ENCODE results near the gene SMC2. TPM values are rescaled to one million over a fixed set of nuclear protein-coding genes. Genes with fewer than 3 reads are reported as not detected.

SMC2 gene
- total RNA-seq, 2 donors from 2014 or later, result 32.3 to 32.5 TPM

DNA sequence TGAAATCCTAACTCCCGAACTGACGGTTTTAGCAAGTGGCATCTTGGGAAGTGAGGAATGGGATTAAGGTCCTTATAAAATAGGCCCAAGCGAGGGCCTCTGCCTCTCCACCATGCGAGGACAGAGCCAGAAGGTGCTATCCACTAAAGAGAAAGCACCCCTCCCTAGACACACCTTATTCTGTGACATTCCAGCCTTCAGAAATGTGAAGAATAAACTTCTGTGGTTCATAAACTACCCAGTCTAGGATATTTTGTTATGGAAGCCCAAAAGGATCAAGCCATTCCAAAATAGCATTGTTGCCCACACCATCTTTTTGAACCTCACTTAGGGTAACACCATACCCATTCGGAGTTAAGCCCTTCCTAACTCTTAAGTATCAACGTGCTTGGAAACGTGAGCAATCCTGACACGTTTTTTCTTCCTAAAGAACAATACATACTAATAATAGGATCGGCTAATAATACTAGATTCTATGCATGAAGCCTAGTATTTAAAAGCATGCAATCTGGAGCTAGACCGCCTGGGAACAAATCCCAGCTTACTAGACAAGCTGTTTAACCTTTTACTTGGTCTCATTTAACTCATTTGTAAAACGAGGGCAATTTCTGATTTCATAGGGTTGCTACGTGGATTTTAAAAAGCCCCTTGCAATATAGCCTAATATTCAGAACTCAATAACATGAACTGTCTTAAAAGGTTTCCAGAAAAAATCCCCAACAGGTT lies 1.1 kb upstream of the SMC2 start:
- Mint-ChIP-seq H3K4me3 (peak overlapping the region; percentile 98), H3K27me3 (ENCODE audit: insufficient read depth) (no peaks in the 10 kb centered on the region), H3K4me1 (peaks cover 8% of the 10 kb centered on the region), H3K27ac (peak overlapping the region; percentile 100), H3K36me3 (ENCODE audit: low read depth) (peaks cover 5% of the 10 kb centered on the region), H3K9me3 (no peaks in the 10 kb centered on the region)
- H3K4me3 ChIP-seq (ENCODE audit: low read length), result peak overlapping the region; percentile 92
- H3K9ac ChIP-seq (ENCODE audit: extremely low read depth, low read length, poor library complexity, severe bottlenecking), result peak overlapping the region; percentile 94
- H3K27me3 ChIP-seq (ENCODE audit: control insufficient read depth, insufficient read depth, low read length, poor library complexity, severe bottlenecking), result no peaks in the 10 kb centered on the region
- H3K9me3 ChIP-seq (ENCODE audit: control insufficient read depth, low read length), result no peaks in the 10 kb centered on the region
- peak overlapping the region; percentile 99 for H3K27ac ChIP-seq (ENCODE audit: low read depth, low read length)
- WGBS, 2 experiments (ENCODE audit: insufficient coverage in 1 of 2, insufficient read length in 1 of 2), result 44 to 55% methylated on average over 5 to 12 of the region's 12 CpGs
- no peaks in the 10 kb centered on the region for H3K36me3 ChIP-seq (ENCODE audit: control insufficient read depth, insufficient read depth, low read length)
- no peaks in the 10 kb centered on the region for H3K4me1 ChIP-seq (ENCODE audit: control insufficient read depth, insufficient read depth, low read length)
- TF ChIP-seq, protein P1, sequence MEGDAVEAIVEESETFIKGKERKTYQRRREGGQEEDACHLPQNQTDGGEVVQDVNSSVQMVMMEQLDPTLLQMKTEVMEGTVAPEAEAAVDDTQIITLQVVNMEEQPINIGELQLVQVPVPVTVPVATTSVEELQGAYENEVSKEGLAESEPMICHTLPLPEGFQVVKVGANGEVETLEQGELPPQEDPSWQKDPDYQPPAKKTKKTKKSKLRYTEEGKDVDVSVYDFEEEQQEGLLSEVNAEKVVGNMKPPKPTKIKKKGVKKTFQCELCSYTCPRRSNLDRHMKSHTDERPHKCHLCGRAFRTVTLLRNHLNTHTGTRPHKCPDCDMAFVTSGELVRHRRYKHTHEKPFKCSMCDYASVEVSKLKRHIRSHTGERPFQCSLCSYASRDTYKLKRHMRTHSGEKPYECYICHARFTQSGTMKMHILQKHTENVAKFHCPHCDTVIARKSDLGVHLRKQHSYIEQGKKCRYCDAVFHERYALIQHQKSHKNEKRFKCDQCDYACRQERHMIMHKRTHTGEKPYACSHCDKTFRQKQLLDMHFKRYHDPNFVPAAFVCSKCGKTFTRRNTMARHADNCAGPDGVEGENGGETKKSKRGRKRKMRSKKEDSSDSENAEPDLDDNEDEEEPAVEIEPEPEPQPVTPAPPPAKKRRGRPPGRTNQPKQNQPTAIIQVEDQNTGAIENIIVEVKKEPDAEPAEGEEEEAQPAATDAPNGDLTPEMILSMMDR (conservative IDR thresholded peaks at IDR 0.05), result no peak
- DNase-seq, result no peak

DNA sequence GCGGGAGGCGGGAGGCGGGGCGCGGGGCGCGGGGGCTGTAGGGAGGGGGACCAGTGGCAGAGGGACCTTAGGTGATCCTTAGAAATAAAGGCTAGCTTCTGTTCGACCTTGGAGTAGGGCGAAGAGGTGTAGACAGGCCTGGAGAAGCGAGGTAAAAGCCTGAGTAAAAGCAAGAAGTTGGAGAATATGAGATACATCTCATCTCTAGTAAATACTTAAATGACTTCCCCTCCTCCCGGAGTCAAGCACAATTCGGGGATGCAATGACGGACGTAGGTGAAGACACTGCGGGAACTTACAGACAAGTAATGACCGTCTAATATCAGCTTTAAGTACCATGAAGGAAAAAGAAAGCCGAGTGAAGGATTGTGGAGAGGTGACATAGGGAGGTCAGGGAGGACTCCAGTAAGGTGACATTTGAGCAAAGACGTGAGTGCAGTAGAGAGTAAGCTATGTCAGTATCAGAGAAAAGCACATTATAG lies 466 bp downstream of the SMC2 start:
- no peaks in the 10 kb centered on the region for H3K27me3 ChIP-seq (ENCODE audit: control insufficient read depth, insufficient read depth, low read length, poor library complexity, severe bottlenecking)
- Mint-ChIP-seq H3K27ac (peak overlapping the region; percentile 100), H3K9me3 (no peaks in the 10 kb centered on the region), H3K36me3 (ENCODE audit: low read depth) (peaks cover 5% of the 10 kb centered on the region), H3K4me1 (peaks cover 8% of the 10 kb centered on the region), H3K4me3 (peak overlapping the region; percentile 98), H3K27me3 (ENCODE audit: insufficient read depth) (no peaks in the 10 kb centered on the region)
- H3K36me3 ChIP-seq (ENCODE audit: control insufficient read depth, insufficient read depth, low read length), result peaks cover 2% of the 10 kb centered on the region
- DNase-seq, result no peak
- no peaks in the 10 kb centered on the region for H3K9me3 ChIP-seq (ENCODE audit: control insufficient read depth, low read length)
- 1% methylated on average over 6 to 18 of the region's 18 CpGs for WGBS, 2 experiments (ENCODE audit: insufficient coverage in 1 of 2, insufficient read length in 1 of 2)
- H3K27ac ChIP-seq (ENCODE audit: low read depth, low read length), result peak overlapping the region; percentile 99
- no peaks in the 10 kb centered on the region for H3K4me1 ChIP-seq (ENCODE audit: control insufficient read depth, insufficient read depth, low read length)
- TF ChIP-seq, protein P1 (conservative IDR thresholded peaks at IDR 0.05), result no peak
- H3K4me3 ChIP-seq (ENCODE audit: low read length), result peak overlapping the region; percentile 92
- H3K9ac ChIP-seq (ENCODE audit: extremely low read depth, low read length, poor library complexity, severe bottlenecking), result peak overlapping the region; percentile 94

DNA sequence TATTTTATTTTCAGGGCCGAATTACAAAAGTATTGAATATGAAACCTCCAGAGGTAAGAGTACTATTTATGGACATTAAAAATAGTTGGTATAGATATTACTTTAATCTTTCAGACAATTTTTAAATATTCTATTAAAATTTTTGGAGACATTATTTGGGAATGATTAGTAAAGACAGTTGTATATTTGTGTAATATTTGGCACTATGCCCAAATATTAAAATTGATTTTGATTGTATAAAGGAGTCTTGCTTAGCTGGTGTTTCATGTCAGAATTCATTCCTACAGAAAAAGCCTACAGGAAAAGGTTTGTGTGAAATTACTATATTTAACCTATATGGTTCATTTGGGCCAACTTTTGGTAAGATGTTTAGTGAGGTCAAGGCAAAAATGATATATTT lies 5.5 kb downstream of the SMC2 start:
- H3K4me1 ChIP-seq (ENCODE audit: control insufficient read depth, insufficient read depth, low read length), result no peaks in the 10 kb centered on the region
- Mint-ChIP-seq H3K36me3 (ENCODE audit: low read depth) (peaks cover 36% of the 10 kb centered on the region), H3K9me3 (no peaks in the 10 kb centered on the region), H3K4me1 (peaks cover 8% of the 10 kb centered on the region), H3K4me3 (no peak overlapping the region), H3K27ac (no peak overlapping the region), H3K27me3 (ENCODE audit: insufficient read depth) (no peaks in the 10 kb centered on the region)
- H3K9ac ChIP-seq (ENCODE audit: extremely low read depth, low read length, poor library complexity, severe bottlenecking), result no peak overlapping the region
- no peak overlapping the region for H3K4me3 ChIP-seq (ENCODE audit: low read length)
- no peak for DNase-seq
- H3K27me3 ChIP-seq (ENCODE audit: control insufficient read depth, insufficient read depth, low read length, poor library complexity, severe bottlenecking), result no peaks in the 10 kb centered on the region
- peaks cover 45% of the 10 kb centered on the region for H3K36me3 ChIP-seq (ENCODE audit: control insufficient read depth, insufficient read depth, low read length)
- no peaks in the 10 kb centered on the region for H3K9me3 ChIP-seq (ENCODE audit: control insufficient read depth, low read length)
- TF ChIP-seq, protein P1 (conservative IDR thresholded peaks at IDR 0.05), result no peak
- 100% methylated on average over 1 of the region's 1 CpG; no CpG with 5 or more reads in 1 of the 2 experiments for WGBS, 2 experiments (ENCODE audit: insufficient coverage in 1 of 2, insufficient read length in 1 of 2)
- H3K27ac ChIP-seq (ENCODE audit: low read depth, low read length), result no peak overlapping the region

Data from endodermal cell (in vitro differentiated cells).